GM18868 (cell line): ENCODE measurements around the gene ATG9B.

ENCODE experiments used
- ATAC-seq: cut with Tn5 transposase; IDR thresholded peaks from one replicate; pipeline ENCODE4 v1.9.1; 2021; ENCODE audit warnings: mild to moderate bottlenecking, moderate library complexity; ENCODE audit not compliant: unreplicated experiment

Gene ATG9B

DNA sequence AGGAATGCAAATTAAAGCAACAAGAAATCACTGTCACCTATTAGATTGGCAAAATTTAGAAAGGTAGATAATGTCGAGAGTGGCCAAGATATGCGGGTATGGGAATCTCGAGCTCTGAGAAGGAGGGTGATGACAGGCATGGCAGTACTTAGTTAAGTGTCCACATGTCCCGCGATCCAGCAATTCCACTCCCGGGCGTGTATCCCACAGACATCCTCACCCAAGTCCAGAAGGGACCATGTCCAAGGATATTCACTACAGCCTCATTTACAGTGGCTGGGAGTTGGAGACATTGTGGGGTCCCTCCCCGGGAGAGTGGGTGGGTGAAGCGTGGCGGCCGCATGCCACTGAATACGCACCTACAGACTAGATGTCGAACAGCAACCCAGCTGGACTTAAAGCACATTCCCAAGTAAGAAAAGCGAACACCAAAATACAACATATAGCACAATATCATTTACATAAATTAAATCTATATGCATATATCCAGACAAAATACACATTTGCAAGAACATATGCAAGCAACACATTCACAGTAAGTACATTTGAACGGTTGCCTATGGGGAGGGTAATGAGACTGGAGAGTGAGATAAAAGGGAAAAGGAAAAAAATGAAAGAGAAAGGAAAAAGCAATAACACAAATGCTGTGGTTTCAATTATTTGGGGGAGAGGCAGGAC, 56.1 kb downstream of the ATG9B start:
- no peak for ATAC-seq

DNA sequence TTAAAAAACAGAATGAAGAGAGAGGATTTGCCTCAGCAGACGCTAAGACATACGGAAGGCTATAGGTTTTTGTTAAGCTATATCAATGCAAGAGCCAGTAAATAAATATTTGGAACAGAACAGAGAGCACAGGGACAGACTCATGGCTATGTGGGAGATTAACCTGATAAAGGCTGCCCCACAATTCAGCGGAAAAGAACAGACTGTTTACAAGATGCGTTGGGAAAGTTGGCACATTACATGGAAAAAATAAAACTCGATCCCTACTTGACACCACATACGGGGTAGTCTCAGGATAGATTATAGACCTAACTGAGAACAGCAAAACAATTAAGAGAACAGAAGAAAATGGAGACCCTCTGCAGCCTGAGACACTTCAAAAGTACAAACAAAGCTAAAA, 56.9 kb downstream of the ATG9B start:
- ATAC-seq: no peak

DNA sequence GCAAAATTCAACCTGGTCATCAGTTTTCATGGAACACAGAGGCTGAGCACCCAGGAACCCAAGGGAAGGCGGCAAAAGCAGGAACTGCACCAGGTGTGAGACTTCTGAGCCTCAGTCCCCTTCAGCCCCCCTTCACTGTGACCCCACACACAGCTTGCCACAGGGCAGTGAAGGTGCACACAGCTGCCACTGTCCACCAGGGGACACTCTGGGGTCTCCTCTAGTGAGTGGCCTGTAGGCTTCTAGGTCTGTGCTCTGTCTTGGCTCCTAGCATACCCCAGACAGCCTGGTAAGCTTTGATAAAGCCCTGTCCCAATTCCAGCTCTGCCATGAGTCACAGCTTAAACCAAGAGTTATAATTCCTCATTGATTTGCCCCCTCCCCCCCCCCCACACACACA, 58.3 kb downstream of the ATG9B start:
- no peak for ATAC-seq

DNA sequence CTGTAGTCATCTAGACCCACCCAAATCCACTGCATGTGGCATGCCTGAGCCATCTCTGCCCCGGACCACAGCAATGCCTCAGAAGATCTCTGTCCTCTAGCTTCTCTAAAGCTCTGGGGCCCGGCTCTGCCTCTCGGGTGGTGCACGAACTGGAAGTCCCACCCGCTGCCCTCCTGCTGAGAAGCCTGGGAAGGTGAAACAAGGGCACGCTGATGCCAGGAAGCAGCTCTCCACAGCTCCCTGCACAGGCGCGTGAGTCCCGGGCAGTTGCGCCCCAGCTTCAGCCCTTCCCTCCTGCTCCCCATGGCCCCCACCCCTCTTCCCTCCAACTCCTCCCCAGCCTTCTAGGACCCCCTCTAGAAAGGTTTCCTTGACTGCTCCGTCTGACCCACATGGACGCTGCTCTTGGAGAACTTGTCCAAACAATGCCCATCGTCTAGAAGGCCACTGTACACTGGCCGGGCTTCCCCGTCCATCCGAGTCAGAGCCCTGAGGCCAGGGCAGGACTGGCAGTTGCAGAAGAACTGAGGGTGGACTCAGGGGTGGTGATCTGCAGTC, 58.9 kb downstream of the ATG9B start:
- no peak for ATAC-seq
